AG04450 (cell line): ENCODE results near the gene DDI1. TPM values are rescaled to one million over a fixed set of nuclear protein-coding genes. Genes with fewer than 3 reads are reported as not detected.

Source experiments
- CTCF ChIA-PET: fragments of 300-600, 350-600 bp; formaldehyde crosslinking; extraction: SDS; loops from one replicate; lab custom pipeline; 2022; ENCODE audit warnings: antibody characterized with exemption, inconsistent platforms; lab: Charles Lee
- POLR2A ChIA-PET: fragments of 350-600 bp; formaldehyde crosslinking; extraction: SDS; loops from one replicate; lab custom pipeline; 2021; ENCODE audit warnings: antibody characterized with exemption, inconsistent platforms; lab: Yijun Ruan, JAX
- DNase-seq: peaks from one replicate; pipeline ENCODE4 v3.0.0-alpha.2; 2011; ENCODE audit warnings: low read depth, low spot score
- H3K27ac ChIP-seq: one replicate; pipeline ENCODE4 v1.5.1; 2012; ENCODE audit warnings: low read depth, low read length, control low read depth
- H3K27me3 ChIP-seq: one replicate; pipeline ENCODE4 v1.6.0; 2012; ENCODE audit warnings: low read length; ENCODE audit not compliant: control insufficient read depth, insufficient read depth
- H3K4me3 ChIP-seq: 2 replicates; pipeline ENCODE4 v1.5.1; 2011; ENCODE audit warnings: mild to moderate bottlenecking, low read depth, low read length, control low read depth
- H3K9me3 ChIP-seq: 2 replicates; pipeline ENCODE4 v1.5.1; 2012; ENCODE audit warnings: low read length; ENCODE audit not compliant: control insufficient read depth, insufficient read depth
- polyA plus RNA-seq: library from polyadenylated mRNA; depleted of rRNA; stranded (reverse); fragments of >200 nt; gene quantifications from 2 replicates; pipeline ENCODE4 v1.2.3, GENCODE V29; 2011
- TF ChIP-seq, protein P1 (sequence below): IDR thresholded peaks from 2 replicates; pipeline ENCODE4 v1.5.1; 2011; ENCODE audit warnings: low read depth, low read length, control low read depth, inconsistent platforms

DDI1 gene
- polyA plus RNA-seq, 1 experiment, result not detected

DNA sequence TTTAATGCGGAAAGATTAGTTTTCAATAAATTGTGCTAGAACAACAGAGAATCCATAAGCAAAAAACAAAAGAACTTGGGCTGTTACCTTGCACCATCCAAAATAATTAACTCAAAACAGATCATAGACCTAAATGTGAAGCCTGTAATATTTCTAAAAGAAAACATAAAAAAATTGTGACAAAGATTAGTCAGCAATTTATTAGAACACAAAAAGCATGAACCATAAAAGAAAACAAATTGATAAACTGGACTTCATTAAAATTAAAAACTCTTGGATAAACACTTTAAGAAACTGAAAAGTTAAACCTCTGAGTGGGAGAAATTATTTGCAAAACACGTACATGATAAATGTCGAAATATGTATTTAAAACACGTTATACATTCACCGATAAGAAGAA, 21.5 kb downstream of the DDI1 start:
- Histone ChIP-seq H3K27ac (no peak overlapping the region), H3K27me3 (no peaks in the 10 kb centered on the region), H3K9me3 (no peaks in the 10 kb centered on the region), H3K4me3 (no peak overlapping the region)
- POLR2A ChIA-PET, result no interaction called here
- DNase-seq, result no peak
- TF ChIP-seq, protein P1, sequence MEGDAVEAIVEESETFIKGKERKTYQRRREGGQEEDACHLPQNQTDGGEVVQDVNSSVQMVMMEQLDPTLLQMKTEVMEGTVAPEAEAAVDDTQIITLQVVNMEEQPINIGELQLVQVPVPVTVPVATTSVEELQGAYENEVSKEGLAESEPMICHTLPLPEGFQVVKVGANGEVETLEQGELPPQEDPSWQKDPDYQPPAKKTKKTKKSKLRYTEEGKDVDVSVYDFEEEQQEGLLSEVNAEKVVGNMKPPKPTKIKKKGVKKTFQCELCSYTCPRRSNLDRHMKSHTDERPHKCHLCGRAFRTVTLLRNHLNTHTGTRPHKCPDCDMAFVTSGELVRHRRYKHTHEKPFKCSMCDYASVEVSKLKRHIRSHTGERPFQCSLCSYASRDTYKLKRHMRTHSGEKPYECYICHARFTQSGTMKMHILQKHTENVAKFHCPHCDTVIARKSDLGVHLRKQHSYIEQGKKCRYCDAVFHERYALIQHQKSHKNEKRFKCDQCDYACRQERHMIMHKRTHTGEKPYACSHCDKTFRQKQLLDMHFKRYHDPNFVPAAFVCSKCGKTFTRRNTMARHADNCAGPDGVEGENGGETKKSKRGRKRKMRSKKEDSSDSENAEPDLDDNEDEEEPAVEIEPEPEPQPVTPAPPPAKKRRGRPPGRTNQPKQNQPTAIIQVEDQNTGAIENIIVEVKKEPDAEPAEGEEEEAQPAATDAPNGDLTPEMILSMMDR, result no peak
- CTCF ChIA-PET, result no interaction called here

DNA sequence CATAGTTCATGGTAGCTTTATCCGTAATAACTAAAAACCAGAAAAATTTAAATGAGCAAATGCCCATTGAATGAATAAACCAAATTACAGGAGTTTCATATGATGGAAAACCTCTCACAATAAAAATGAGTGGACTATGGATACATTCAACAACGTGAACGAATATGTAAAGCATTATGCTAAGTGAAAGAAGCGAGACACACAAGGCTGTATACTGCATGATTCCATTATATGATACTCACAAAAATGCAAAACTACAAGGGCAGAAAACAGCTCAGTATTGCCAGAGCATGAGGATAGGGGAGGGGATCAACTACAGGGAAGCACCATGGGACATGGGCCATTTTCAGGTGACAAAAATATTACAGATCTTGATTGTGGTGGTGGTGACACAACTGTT, 22.2 kb downstream of the DDI1 start:
- Histone ChIP-seq H3K9me3 (no peaks in the 10 kb centered on the region), H3K27me3 (no peaks in the 10 kb centered on the region), H3K27ac (no peak overlapping the region), H3K4me3 (no peak overlapping the region)
- TF ChIP-seq, protein P1, result no peak
- ChIA-PET POLR2A (no interaction called here), CTCF (no interaction called here)
- no peak for DNase-seq

DNA sequence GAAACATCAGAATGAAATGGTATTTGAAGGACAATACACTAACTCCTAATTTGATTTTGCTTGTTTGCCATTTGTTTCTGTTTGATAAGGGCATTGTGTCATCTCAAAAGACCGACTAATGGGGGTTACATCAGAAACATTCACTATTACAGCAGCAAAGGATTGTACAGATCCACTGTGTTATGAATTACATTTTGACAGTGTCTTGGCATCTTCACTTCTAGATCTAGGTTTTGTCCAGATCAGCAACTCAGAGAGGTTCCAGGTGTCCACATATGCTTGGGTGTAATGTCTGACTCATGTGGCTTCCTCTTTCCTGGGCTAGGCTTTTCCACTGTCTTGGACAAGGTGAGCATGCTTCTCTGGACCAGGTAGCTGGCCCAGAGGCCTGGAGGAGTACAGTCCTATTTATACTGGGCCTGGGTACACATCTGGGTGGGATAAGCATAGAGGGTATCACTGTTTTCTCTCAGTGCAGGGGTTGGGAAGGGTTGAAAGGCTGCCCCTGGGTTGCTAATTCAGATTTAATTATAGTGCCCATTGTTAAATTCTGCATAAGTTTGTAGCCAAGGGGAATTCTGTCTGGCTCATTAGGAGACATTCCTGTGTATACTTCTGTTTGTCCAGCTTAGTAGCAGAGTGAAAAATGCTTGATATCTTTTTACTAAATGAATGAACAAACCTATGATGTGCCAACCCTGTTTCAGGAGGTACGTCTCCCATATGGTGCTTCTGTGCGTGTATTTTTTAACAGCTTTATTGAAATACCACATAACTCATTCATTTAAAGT, 23.8 kb downstream of the DDI1 start:
- POLR2A ChIA-PET, result no interaction called here
- DNase-seq, result no peak
- CTCF ChIA-PET, result interaction anchor here (0.5 to 1.1 kb wide), 2 partner anchors 378 to 441 kb away, joined by 3 read pairs; no protein-coding TSS in a partner anchor
- H3K4me3 ChIP-seq, result no peak overlapping the region
- H3K27ac ChIP-seq, result no peak overlapping the region
- TF ChIP-seq, protein P1, result no peak
- H3K27me3 ChIP-seq, result no peaks in the 10 kb centered on the region
- H3K9me3 ChIP-seq, result no peaks in the 10 kb centered on the region

DNA sequence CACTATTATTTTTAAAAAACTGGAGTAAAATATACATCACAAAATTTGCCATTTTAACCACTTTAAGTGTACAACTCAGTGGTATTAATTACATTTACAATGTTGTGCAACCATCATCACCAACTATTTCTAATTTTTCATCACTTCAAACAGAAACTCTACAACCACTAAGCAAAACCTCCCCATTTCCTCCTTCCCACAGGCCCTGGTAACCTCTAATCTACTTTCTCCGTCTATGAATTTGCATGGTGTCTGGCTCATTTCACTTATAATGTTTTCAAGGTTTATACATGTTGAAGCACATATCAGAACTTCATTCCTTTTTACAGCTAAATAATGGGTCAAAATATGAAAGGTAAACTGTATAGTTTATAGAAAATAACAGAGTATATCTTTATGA, 24.4 kb downstream of the DDI1 start:
- ChIA-PET CTCF (interaction anchor here (0.5 to 1.1 kb wide), 2 partner anchors 379 to 442 kb away, joined by 3 read pairs; no protein-coding TSS in a partner anchor), POLR2A (no interaction called here)
- no peaks in the 10 kb centered on the region for H3K27me3 ChIP-seq
- no peaks in the 10 kb centered on the region for H3K9me3 ChIP-seq
- no peak overlapping the region for H3K27ac ChIP-seq
- no peak overlapping the region for H3K4me3 ChIP-seq
- DNase-seq, result no peak
- TF ChIP-seq, protein P1, result no peak

DNA sequence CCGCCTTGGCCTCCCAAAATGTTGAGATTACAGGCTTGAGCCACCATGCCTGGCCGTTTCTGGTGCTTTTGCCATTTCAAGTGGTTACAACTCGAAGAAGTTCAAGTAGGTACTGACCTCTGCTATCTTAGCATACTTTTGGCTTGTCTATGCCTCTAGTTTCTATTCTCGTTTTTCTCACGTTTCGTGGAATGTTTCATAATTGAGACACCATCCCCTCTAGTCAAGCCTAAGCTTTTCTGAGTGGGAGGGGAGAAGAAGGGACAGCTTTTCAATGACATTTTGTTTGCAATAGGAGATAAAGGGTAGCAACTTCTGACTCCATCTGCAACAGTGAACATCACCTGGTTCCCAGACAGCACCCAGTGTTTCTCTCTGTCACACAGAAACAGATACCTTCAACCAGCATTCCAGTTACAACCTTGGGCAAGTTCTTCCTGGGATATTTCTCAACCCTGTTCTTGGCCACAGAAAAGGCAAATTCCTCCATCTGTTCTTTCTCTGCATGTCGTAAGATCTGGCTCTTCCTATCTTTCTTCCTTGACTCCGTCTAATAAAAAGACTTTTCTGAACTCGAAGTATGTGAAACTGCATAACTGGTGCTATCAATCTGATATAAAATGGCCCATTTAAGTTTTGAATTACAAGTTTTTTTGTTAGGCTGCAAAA, 25.5 kb downstream of the DDI1 start:
- TF ChIP-seq, protein P1, result no peak
- Histone ChIP-seq H3K27me3 (no peaks in the 10 kb centered on the region), H3K4me3 (no peak overlapping the region), H3K9me3 (no peaks in the 10 kb centered on the region), H3K27ac (no peak overlapping the region)
- DNase-seq, result no peak
- ChIA-PET CTCF (interaction anchor here (1.5 kb wide), 1 partner anchor 380 kb away, joined by 3 read pairs; no protein-coding TSS in a partner anchor), POLR2A (no interaction called here)
